ENCODE data around the gene SHCBP1. TPM values are rescaled to one million over a fixed set of nuclear protein-coding genes. Genes with fewer than 3 reads are reported as not detected.

The SHCBP1 gene
- total RNA-seq, 1 experiment from 2014 or later: 22.2 TPM

GRCh38 chr16:46613352-46613751 lies 7.8 kb downstream of the SHCBP1 start:
- no peak for TF ChIP-seq TCF7L2 (IDR thresholded peaks at IDR 0.05; ENCODE audit: low read depth, low read length)
- no peak for TF ChIP-seq REST (IDR thresholded peaks at IDR 0.05; ENCODE audit: insufficient read depth in 1 of 2, low read depth in 2 of 2, low read length in 1 of 2)
- TF ChIP-seq POLR2AphosphoS5 (IDR thresholded peaks at IDR 0.05; ENCODE audit: low read depth, low read length): no peak
- no peak for TF ChIP-seq SIN3A (IDR thresholded peaks at IDR 0.05; ENCODE audit: borderline replicate concordance, insufficient read depth, low read depth, low read length)
- no peak for TF ChIP-seq CTCF (IDR thresholded peaks at IDR 0.05)
- CTCF ChIA-PET: no interaction called here
- Histone ChIP-seq H3K27me3 (ENCODE audit: control insufficient read depth, insufficient read depth, low read length) (no peaks in the 10 kb centered on the region), H3K9me3 (ENCODE audit: control insufficient read depth, insufficient read depth, low read depth, low read length) (no peaks in the 10 kb centered on the region), H3K27ac (ENCODE audit: low read length) (no peak overlapping the region), H3K4me3 (ENCODE audit: low read depth in 2 of 2, low read length in 2 of 2) (no peak overlapping the region), H3K36me3 (ENCODE audit: control insufficient read depth, insufficient read depth, low read length) (peaks cover 3% of the 10 kb centered on the region; the same call in 1 of the 2 replicates), H3K4me1 (ENCODE audit: control insufficient read depth, insufficient read depth, low read length) (no peaks in the 10 kb centered on the region)
- in situ Hi-C loops (cut with HindIII; ENCODE audit: low pct_unique_long_range_greater_than_20kb, low sequenced_read_pairs): no loop called here
- POLR2A ChIA-PET: no interaction called here
- ATAC-seq (no peak), DNase-seq (ENCODE audit: low read depth, low spot score) (no peak)
- BruUV-seq (replicated peaks): no TSS peak
- intact Hi-C loops (cut with micrococcal nuclease; ENCODE audit: unreplicated experiment): no loop called here

GRCh38 chr16:46612121-46612520 lies 9.1 kb downstream of the SHCBP1 start:
- ATAC-seq (no peak), DNase-seq (ENCODE audit: low read depth, low spot score) (no peak)
- intact Hi-C loops (cut with micrococcal nuclease; ENCODE audit: unreplicated experiment) (no loop called here), in situ Hi-C loops (cut with HindIII; ENCODE audit: low pct_unique_long_range_greater_than_20kb, low sequenced_read_pairs) (no loop called here)
- Histone ChIP-seq H3K36me3 (ENCODE audit: control insufficient read depth, insufficient read depth, low read length) (peaks cover 3% of the 10 kb centered on the region; the same call in 1 of the 2 replicates), H3K27ac (ENCODE audit: low read length) (no peak overlapping the region), H3K4me1 (ENCODE audit: control insufficient read depth, insufficient read depth, low read length) (no peaks in the 10 kb centered on the region), H3K4me3 (ENCODE audit: low read depth in 2 of 2, low read length in 2 of 2) (no peak overlapping the region), H3K27me3 (ENCODE audit: control insufficient read depth, insufficient read depth, low read length) (no peaks in the 10 kb centered on the region), H3K9me3 (ENCODE audit: control insufficient read depth, insufficient read depth, low read depth, low read length) (no peaks in the 10 kb centered on the region)
- POLR2A ChIA-PET: no interaction called here
- TF ChIP-seq SIN3A (IDR thresholded peaks at IDR 0.05; ENCODE audit: borderline replicate concordance, insufficient read depth, low read depth, low read length): no peak
- no peak for TF ChIP-seq CTCF (IDR thresholded peaks at IDR 0.05)
- TF ChIP-seq REST (IDR thresholded peaks at IDR 0.05; ENCODE audit: insufficient read depth in 1 of 2, low read depth in 2 of 2, low read length in 1 of 2): no peak
- no peak for TF ChIP-seq POLR2AphosphoS5 (IDR thresholded peaks at IDR 0.05; ENCODE audit: low read depth, low read length)
- TF ChIP-seq TCF7L2 (IDR thresholded peaks at IDR 0.05; ENCODE audit: low read depth, low read length): no peak
- CTCF ChIA-PET: no interaction called here
- BruUV-seq (replicated peaks): no TSS peak

Measured in Panc1 (cell line).